Caco-2 (cell line): ENCODE data around the gene SLC6A6. TPM values are rescaled to one million over a fixed set of nuclear protein-coding genes. Genes with fewer than 3 reads are reported as not detected.

Source experiments
- BruUV-seq: library from RNA; stranded (reverse); fragments of 400-500 nt; replicated peaks from 2 replicates; lab custom pipeline; 2021; lab: Mats Ljungman, UMichigan
- CTCF ChIA-PET: fragments of 300-600 bp; sonication (Branson Sonifier 250); formaldehyde crosslinking; loops from one replicate; lab custom pipeline; 2022; ENCODE audit warnings: antibody characterized with exemption; lab: Charles Lee
- POLR2A ChIA-PET: fragments of 300-600 bp; sonication (Branson Sonifier 250); formaldehyde crosslinking; loops from one replicate; lab custom pipeline; 2022; ENCODE audit warnings: antibody characterized with exemption; lab: Charles Lee
- DNase-seq, 2 experiments: peaks; one replicate each; pipeline versions ENCODE4 v3.0.0 to v3.0.0-alpha.2; 2020 to 2022
- H3K27me3 ChIP-seq: replicated peaks from 2 replicates; pipeline ENCODE4 v1.6.0; 2011; ENCODE audit warnings: low read length; ENCODE audit not compliant: control insufficient read depth, insufficient read depth
- H3K36me3 ChIP-seq: 2 replicates; pipeline ENCODE4 v1.5.1; 2011; ENCODE audit warnings: low read length; ENCODE audit not compliant: control insufficient read depth, insufficient read depth
- H3K4me1 ChIP-seq: fragments of 250-450 bp; sonication (Bioruptor Pico); 2 replicates; pipeline ENCODE4 v1.5.1; 2020; ENCODE audit warnings: mild to moderate bottlenecking
- H3K4me3 ChIP-seq: 2 replicates; pipeline ENCODE4 v1.5.1; 2011; ENCODE audit warnings: low read depth, mild to moderate bottlenecking, control low read depth, low read length
- H3K9me3 ChIP-seq: fragments of 250-450 bp; sonication (Bioruptor Pico); 2 replicates; pipeline ENCODE4 v1.5.1; 2020; ENCODE audit warnings: mild to moderate bottlenecking, moderate library complexity
- H3K27ac Mint-ChIP-seq: one replicate; pipeline ENCODE4 v1.8.0; 2022; ENCODE audit warnings: mixed read lengths; ENCODE audit not compliant: unreplicated experiment
- H3K27me3 Mint-ChIP-seq: one replicate; pipeline ENCODE4 v1.8.0; 2022; ENCODE audit warnings: mixed read lengths; ENCODE audit not compliant: insufficient read depth, unreplicated experiment
- H3K36me3 Mint-ChIP-seq: one replicate; pipeline ENCODE4 v1.8.0; 2022; ENCODE audit warnings: mild to moderate bottlenecking, mixed read lengths; ENCODE audit not compliant: insufficient read depth, unreplicated experiment
- H3K4me1 Mint-ChIP-seq: one replicate; pipeline ENCODE4 v1.8.0; 2022; ENCODE audit warnings: low read depth, mixed read lengths; ENCODE audit not compliant: unreplicated experiment
- H3K4me3 Mint-ChIP-seq: one replicate; pipeline ENCODE4 v1.8.0; 2022; ENCODE audit warnings: mild to moderate bottlenecking, moderate library complexity, mixed read lengths; ENCODE audit not compliant: unreplicated experiment
- H3K9me3 Mint-ChIP-seq: one replicate; pipeline ENCODE4 v1.8.0; 2022; ENCODE audit warnings: mixed read lengths; ENCODE audit not compliant: unreplicated experiment
- intact Hi-C: fragments of 100-400 bp; cut with micrococcal nuclease; formaldehyde crosslinking; loops from one replicate; pipeline ENCODE4 v1.10.0; 2022; ENCODE audit not compliant: unreplicated experiment
- total RNA-seq: library from RNA; stranded (reverse); gene quantifications from 2 replicates; pipeline ENCODE4 v1.2.3, GENCODE V29; 2022
- TF ChIP-seq, protein P1 (sequence below), 2 experiments: fragments of 200-600 bp in 1 of 2; IDR thresholded peaks; 1 replicate in 1 of 2; 2 replicates in 1 of 2; pipeline versions ENCODE4 v1.5.1 to v1.8.0; 2011 to 2022; ENCODE audit warnings: antibody characterized with exemption in 1 of 2, control low read depth in 1 of 2, inconsistent platforms in 1 of 2, low read depth in 1 of 2, low read length in 1 of 2, mild to moderate bottlenecking in 1 of 2, moderate library complexity in 1 of 2; ENCODE audit not compliant: insufficient read depth in 1 of 2, severe bottlenecking in 1 of 2, unreplicated experiment in 1 of 2

Gene SLC6A6
- total RNA-seq, 1 experiment from 2014 or later: 49.6 TPM

DNA sequence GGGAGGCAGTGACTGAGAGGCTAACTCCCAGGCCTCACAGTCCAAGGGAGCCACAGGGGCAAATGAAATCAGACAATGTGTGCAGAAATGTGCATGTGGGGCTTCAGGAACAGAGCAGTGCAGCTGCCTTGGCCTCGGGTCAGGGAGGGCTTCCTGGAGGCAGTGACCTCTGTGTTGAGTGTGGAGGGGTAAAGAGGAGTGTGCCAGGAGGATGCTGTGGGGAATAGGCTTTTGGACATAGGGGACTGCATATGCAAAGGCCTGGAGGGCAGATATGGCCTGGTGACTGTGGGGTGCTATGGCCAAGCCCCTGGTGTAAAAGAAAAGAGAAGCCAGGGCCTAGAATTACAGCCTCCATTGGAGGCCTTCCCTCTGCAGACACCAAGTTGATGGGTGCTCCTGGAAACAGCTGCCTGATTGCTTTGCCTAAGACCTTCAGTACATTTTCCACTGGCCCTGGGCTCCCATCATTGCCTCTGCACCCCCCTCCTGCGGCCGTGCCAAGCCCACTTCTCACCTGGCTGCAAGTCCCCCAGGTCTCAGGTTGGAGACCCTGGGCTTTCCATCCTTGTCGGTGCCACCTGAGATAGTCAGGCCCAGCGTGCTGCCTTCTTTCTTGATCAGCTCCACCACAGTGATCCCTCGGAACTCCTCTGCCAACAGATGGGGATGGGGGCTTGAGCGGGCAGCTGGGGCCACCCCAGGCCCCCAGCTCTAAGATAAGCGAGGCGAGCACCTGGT is 122.7 kb downstream of the SLC6A6 start:
- H3K36me3 Mint-ChIP-seq: no peaks in the 10 kb centered on the region
- peaks cover 9% of the 10 kb centered on the region for H3K9me3 Mint-ChIP-seq
- H3K9me3 ChIP-seq: no peaks in the 10 kb centered on the region; the same call in none of the 2 replicates
- TF ChIP-seq, protein P1, sequence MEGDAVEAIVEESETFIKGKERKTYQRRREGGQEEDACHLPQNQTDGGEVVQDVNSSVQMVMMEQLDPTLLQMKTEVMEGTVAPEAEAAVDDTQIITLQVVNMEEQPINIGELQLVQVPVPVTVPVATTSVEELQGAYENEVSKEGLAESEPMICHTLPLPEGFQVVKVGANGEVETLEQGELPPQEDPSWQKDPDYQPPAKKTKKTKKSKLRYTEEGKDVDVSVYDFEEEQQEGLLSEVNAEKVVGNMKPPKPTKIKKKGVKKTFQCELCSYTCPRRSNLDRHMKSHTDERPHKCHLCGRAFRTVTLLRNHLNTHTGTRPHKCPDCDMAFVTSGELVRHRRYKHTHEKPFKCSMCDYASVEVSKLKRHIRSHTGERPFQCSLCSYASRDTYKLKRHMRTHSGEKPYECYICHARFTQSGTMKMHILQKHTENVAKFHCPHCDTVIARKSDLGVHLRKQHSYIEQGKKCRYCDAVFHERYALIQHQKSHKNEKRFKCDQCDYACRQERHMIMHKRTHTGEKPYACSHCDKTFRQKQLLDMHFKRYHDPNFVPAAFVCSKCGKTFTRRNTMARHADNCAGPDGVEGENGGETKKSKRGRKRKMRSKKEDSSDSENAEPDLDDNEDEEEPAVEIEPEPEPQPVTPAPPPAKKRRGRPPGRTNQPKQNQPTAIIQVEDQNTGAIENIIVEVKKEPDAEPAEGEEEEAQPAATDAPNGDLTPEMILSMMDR (IDR thresholded peaks at IDR 0.05; ENCODE audit: insufficient read depth in 1 of 2, low read depth in 1 of 2, low read length in 1 of 2, severe bottlenecking in 1 of 2, unreplicated experiment in 1 of 2): no peak
- H3K4me1 ChIP-seq: no peaks in the 10 kb centered on the region
- DNase-seq: peak in 1 of 2 experiments; percentile 19
- POLR2A ChIA-PET: no interaction called here
- H3K4me3 ChIP-seq: no peak overlapping the region
- H3K36me3 ChIP-seq: no peaks in the 10 kb centered on the region
- H3K4me1 Mint-ChIP-seq: no peaks in the 10 kb centered on the region
- H3K27me3 ChIP-seq: no peaks in the 10 kb centered on the region
- H3K27ac Mint-ChIP-seq: no peak overlapping the region
- no TSS peak for BruUV-seq
- CTCF ChIA-PET: interaction anchor here (0.6 kb wide), 1 partner anchor 125 kb away, joined by 5 read pairs; no protein-coding TSS in a partner anchor
- H3K4me3 Mint-ChIP-seq: no peak overlapping the region
- peaks cover 3% of the 10 kb centered on the region for H3K27me3 Mint-ChIP-seq
- intact Hi-C loops: no loop called here

DNA sequence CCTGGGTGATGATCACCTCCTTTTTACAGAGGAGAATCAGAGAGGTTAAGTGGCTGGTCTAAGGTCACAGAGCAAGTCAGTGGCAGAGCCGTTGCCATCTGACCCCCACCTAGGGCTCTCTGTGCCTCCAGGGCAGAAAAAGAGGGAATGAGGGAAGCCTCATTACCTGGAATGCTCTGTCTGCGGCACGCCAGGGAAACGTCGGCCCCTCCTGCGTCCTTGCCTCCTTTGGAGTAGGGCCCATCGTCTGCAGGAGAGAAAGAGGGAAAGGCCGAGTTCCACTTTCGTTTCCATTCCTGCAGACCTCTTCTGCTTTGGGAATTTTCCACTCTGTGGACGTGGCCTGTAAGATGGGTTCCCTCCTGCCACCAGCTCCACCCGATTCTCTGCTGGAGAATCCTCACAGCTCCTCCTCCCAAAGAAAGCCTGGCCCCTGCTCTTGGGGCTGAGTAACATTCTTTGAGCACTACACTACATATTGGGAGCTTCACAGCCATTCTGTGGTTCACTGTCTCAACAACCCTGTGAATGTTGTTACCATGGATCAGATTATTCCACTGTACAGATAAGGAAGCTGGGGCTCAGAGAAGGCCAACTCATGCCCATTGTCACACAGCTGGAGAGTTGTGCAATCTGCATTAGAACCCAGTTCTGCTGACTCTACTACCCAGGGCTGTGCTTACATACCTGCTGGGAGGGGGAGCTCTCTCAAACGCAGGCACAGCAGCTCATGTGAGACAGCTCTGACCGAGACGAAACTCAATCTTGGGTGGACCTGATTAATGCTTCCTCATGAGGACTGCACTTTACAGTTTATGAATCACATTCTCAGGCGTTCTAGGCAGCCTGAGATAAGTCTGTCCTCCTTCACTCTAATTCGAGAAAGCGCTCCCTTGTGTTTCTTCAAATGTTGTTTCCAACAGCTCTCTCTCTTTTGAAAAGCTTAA is 123.6 kb downstream of the SLC6A6 start:
- Mint-ChIP-seq H3K27me3 (peaks cover 3% of the 10 kb centered on the region), H3K4me1 (no peaks in the 10 kb centered on the region), H3K36me3 (no peaks in the 10 kb centered on the region), H3K27ac (no peak overlapping the region), H3K4me3 (no peak overlapping the region), H3K9me3 (peaks cover 9% of the 10 kb centered on the region)
- DNase-seq: peak in 1 of 2 experiments; percentile 7
- no peaks in the 10 kb centered on the region for H3K36me3 ChIP-seq
- TF ChIP-seq, protein P1 (IDR thresholded peaks at IDR 0.05; ENCODE audit: insufficient read depth in 1 of 2, low read depth in 1 of 2, low read length in 1 of 2, severe bottlenecking in 1 of 2, unreplicated experiment in 1 of 2): no peak
- intact Hi-C loops: no loop called here
- no peak overlapping the region for H3K4me3 ChIP-seq
- CTCF ChIA-PET: interaction anchor here (0.6 kb wide), 1 partner anchor 125 kb away, joined by 5 read pairs; no protein-coding TSS in a partner anchor
- no peaks in the 10 kb centered on the region for H3K27me3 ChIP-seq
- no peaks in the 10 kb centered on the region; the same call in none of the 2 replicates for H3K9me3 ChIP-seq
- no TSS peak for BruUV-seq
- POLR2A ChIA-PET: no interaction called here
- H3K4me1 ChIP-seq: no peaks in the 10 kb centered on the region

DNA sequence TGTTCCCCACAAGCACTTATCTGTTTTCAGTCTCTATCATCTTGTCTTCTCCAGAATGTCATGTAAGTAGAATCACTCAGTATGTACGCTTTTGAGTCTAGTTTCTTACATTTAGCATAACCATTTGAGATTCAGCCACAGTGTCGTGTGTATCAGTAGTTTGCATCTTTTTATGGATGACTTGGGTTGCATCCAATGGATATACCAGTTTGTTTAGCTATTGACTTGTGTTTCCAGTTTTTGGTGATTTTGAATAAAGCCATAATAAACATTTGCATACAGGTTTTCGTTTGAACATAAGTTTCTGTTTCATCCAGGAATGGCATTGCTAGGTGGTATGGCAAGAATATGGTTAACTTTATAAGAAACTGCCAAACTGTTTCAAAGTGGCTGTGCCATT is 125.7 kb downstream of the SLC6A6 start:
- POLR2A ChIA-PET: no interaction called here
- Mint-ChIP-seq H3K36me3 (no peaks in the 10 kb centered on the region), H3K4me1 (no peaks in the 10 kb centered on the region), H3K4me3 (no peak overlapping the region), H3K27ac (no peak overlapping the region), H3K27me3 (peaks cover 3% of the 10 kb centered on the region), H3K9me3 (peaks cover 9% of the 10 kb centered on the region)
- Histone ChIP-seq H3K4me3 (no peak overlapping the region), H3K4me1 (no peaks in the 10 kb centered on the region), H3K27me3 (no peaks in the 10 kb centered on the region), H3K36me3 (no peaks in the 10 kb centered on the region), H3K9me3 (no peaks in the 10 kb centered on the region; the same call in none of the 2 replicates)
- BruUV-seq: no TSS peak
- CTCF ChIA-PET: no interaction called here
- intact Hi-C loops: no loop called here
- no peak for DNase-seq
- TF ChIP-seq, protein P1 (IDR thresholded peaks at IDR 0.05; ENCODE audit: insufficient read depth in 1 of 2, low read depth in 1 of 2, low read length in 1 of 2, severe bottlenecking in 1 of 2, unreplicated experiment in 1 of 2): no peak
